Ishikawa (cell line): ENCODE results near the gene HAVCR2.

Source experiments
- EP300 ChIP-seq: IDR thresholded peaks from 2 replicates; pipeline ENCODE4 v1.6.1; 2012; ENCODE audit warnings: borderline replicate concordance
- FOXM1 ChIP-seq: IDR thresholded peaks from 2 replicates; pipeline ENCODE4 v1.6.1; 2012; ENCODE audit warnings: low read depth, borderline replicate concordance

- TF ChIP-seq FOXM1 = no peak
- no peak for TF ChIP-seq EP300
Observed at GRCh38 chr5:157057459-157058370, 51.1 kb downstream of the HAVCR2 start.
